Prostate gland (tissue), 2 donors: ENCODE results near the gene SPTBN1. TPM values are rescaled to one million over a fixed set of nuclear protein-coding genes. Genes with fewer than 3 reads are reported as not detected.

Source experiments
- DNase-seq: peaks from one replicate; pipeline ENCODE4 v3.0.0-alpha.2; 2019; ENCODE audit warnings: low spot score
- H3K27ac ChIP-seq, 2 donors: fragments of 200-600 bp; sonication (generic); 2 replicates each; pipeline ENCODE4 v1.5.1; 2017 to 2019
- H3K27me3 ChIP-seq: fragments of 200-600 bp; sonication (generic); replicated peaks from 2 replicates; pipeline ENCODE4 v1.5.1; 2019; ENCODE audit not compliant: insufficient read depth
- H3K36me3 ChIP-seq, 2 donors: fragments of 200-600 bp; sonication (generic); 1 replicate in 1 of 2; 2 replicates in 1 of 2; pipeline versions ENCODE4 v1.5.1 to v1.8.1; 2017 to 2019
- H3K4me1 ChIP-seq: fragments of 200-600 bp; sonication (generic); replicated peaks from 2 replicates; pipeline ENCODE4 v1.5.1; 2019
- H3K4me3 ChIP-seq, 2 donors: fragments of 200-600 bp; sonication (generic); 2 replicates each; pipeline ENCODE4 v1.5.1; 2017 to 2019
- H3K9me3 ChIP-seq: fragments of 200-600 bp; sonication (generic); 2 replicates; pipeline ENCODE4 v1.5.1; 2017
- CTCF ChIP-seq, 4 experiments: fragments of 200-600 bp in 2 of 4; fragments of 450-650 bp in 2 of 4; sonication (generic) in 2 of 4; IDR thresholded peaks; 1 replicate in 3 of 4; 2 replicates in 1 of 4; pipeline ENCODE4 v1.5.1; 2016 to 2019; ENCODE audit warnings: antibody characterized with exemption in 4 of 4, mild to moderate bottlenecking in 2 of 4, moderate library complexity in 2 of 4
- POLR2A ChIP-seq: fragments of 450-650 bp; IDR thresholded peaks from one replicate; pipeline ENCODE4 v1.6.1; 2016; ENCODE audit warnings: antibody characterized with exemption, mild to moderate bottlenecking
- POLR2AphosphoS5 ChIP-seq: sonication (generic); formaldehyde crosslinking; IDR thresholded peaks from one replicate; pipeline ENCODE4 v1.6.1; 2017; ENCODE audit warnings: antibody characterized with exemption
- WGBS: methylation state at CpG from one replicate; pipeline ENCODE4 v1.1.5; 2018; 5-methylcytosine and 5-hydroxymethylcytosine counted together
- intact Hi-C: fragments of 100-400 bp; cut with DNase I; formaldehyde crosslinking; loops from one replicate; pipeline ENCODE4 v1.14.2; 2022
- total RNA-seq, 2 donors: library from RNA; depleted of rRNA; stranded (reverse); fragments of >200 nt; gene quantifications; one replicate each; pipeline ENCODE4 v1.1.0, GENCODE V29; 2016

The SPTBN1 gene
- total RNA-seq, 2 donors from 2014 or later = 146 to 348 TPM

GRCh38 chr2:54430649-54431048, 25.5 kb upstream of the SPTBN1 start:
- no peaks in the 10 kb centered on the region for H3K27me3 ChIP-seq
- H3K4me3 ChIP-seq = no peak overlapping the region
- peak overlapping the region; percentile 25 to 36 for H3K27ac ChIP-seq
- intact Hi-C loops = no loop called here
- no peaks in the 10 kb centered on the region for H3K4me1 ChIP-seq
- no peaks in the 10 kb centered on the region for H3K36me3 ChIP-seq
- no peaks in the 10 kb centered on the region for H3K9me3 ChIP-seq
- TF ChIP-seq POLR2AphosphoS5 (no peak), POLR2A (no peak), CTCF (IDR thresholded peaks at IDR 0.05) (no peak)
- WGBS = 80% methylated on average over 5 of the region's 5 CpGs
- no peak for DNase-seq

GRCh38 chr2:54432251-54433015, 23.7 kb upstream of the SPTBN1 start:
- intact Hi-C loops = no loop called here
- Histone ChIP-seq H3K36me3 (no peaks in the 10 kb centered on the region), H3K27me3 (no peaks in the 10 kb centered on the region), H3K4me1 (no peaks in the 10 kb centered on the region), H3K4me3 (no peak overlapping the region), H3K9me3 (no peaks in the 10 kb centered on the region), H3K27ac (peak overlapping the region in 1 of 2 donors; percentile 48)
- no peak for DNase-seq
- 52% methylated on average over 4 of the region's 4 CpGs for WGBS
- TF ChIP-seq CTCF (IDR thresholded peaks at IDR 0.05) (no peak), POLR2A (no peak), POLR2AphosphoS5 (no peak)

GRCh38 chr2:54434229-54434628, 21.9 kb upstream of the SPTBN1 start:
- no peaks in the 10 kb centered on the region for H3K36me3 ChIP-seq
- H3K9me3 ChIP-seq = no peaks in the 10 kb centered on the region
- no peak overlapping the region for H3K4me3 ChIP-seq
- WGBS = 96% methylated on average over 4 of the region's 4 CpGs
- no peaks in the 10 kb centered on the region for H3K4me1 ChIP-seq
- TF ChIP-seq POLR2A (no peak), CTCF (IDR thresholded peaks at IDR 0.05) (no peak), POLR2AphosphoS5 (no peak)
- H3K27me3 ChIP-seq = no peaks in the 10 kb centered on the region
- no peak for DNase-seq
- no peak overlapping the region for H3K27ac ChIP-seq
- intact Hi-C loops = no loop called here

GRCh38 chr2:54434711-54435110, 21.4 kb upstream of the SPTBN1 start:
- WGBS = 86% methylated on average over 2 of the region's 2 CpGs
- Histone ChIP-seq H3K9me3 (no peaks in the 10 kb centered on the region), H3K4me3 (no peak overlapping the region), H3K27me3 (no peaks in the 10 kb centered on the region), H3K27ac (no peak overlapping the region), H3K36me3 (no peaks in the 10 kb centered on the region), H3K4me1 (no peaks in the 10 kb centered on the region)
- no peak for DNase-seq
- TF ChIP-seq CTCF (IDR thresholded peaks at IDR 0.05) = no peak
- no peak for TF ChIP-seq POLR2A
- TF ChIP-seq POLR2AphosphoS5 = no peak
- intact Hi-C loops = no loop called here
